HEK293 (cell line): ENCODE data around the gene COL12A1.

Experiments
- KLF1 ChIP-seq: fragments of 450-650 bp; formaldehyde crosslinking; IDR thresholded peaks from 2 replicates; pipeline ENCODE4 v1.5.1; 2016; ENCODE audit warnings: missing biosample characterization, missing genetic modification characterization
- SP2 ChIP-seq: fragments of 450-650 bp; formaldehyde crosslinking; IDR thresholded peaks from 2 replicates; pipeline ENCODE4 v1.5.1; 2016; ENCODE audit warnings: missing biosample characterization, missing genetic modification characterization
- ZFP69B ChIP-seq: fragments of 450-650 bp; formaldehyde crosslinking; IDR thresholded peaks from 2 replicates; pipeline ENCODE4 v1.5.1; 2016; ENCODE audit warnings: missing biosample characterization, missing genetic modification characterization
- ZNF335 ChIP-seq: fragments of 450-650 bp; formaldehyde crosslinking; conservative IDR thresholded peaks from 2 replicates; pipeline ENCODE4 v1.5.1; 2016; ENCODE audit warnings: missing biosample characterization, missing genetic modification characterization
- ZNF549 ChIP-seq: fragments of 450-650 bp; IDR thresholded peaks from 2 replicates; pipeline ENCODE4 v1.5.1; 2018; ENCODE audit warnings: missing biosample characterization, missing genetic modification characterization, mild to moderate bottlenecking, inconsistent platforms, moderate library complexity
- TF ChIP-seq, protein P1 (sequence below): fragments of 450-650 bp; formaldehyde crosslinking; IDR thresholded peaks from 2 replicates; pipeline ENCODE4; 2016; ENCODE audit warnings: missing biosample characterization, missing genetic modification characterization
- TF ChIP-seq, protein P2 (sequence below): fragments of 450-650 bp; formaldehyde crosslinking; IDR thresholded peaks from 2 replicates; pipeline ENCODE4 v1.5.1; 2016; ENCODE audit warnings: missing biosample characterization, missing genetic modification characterization

GRCh38 chr6:75081921-75082320, 123.9 kb downstream of the COL12A1 start:
- TF ChIP-seq, protein P1, sequence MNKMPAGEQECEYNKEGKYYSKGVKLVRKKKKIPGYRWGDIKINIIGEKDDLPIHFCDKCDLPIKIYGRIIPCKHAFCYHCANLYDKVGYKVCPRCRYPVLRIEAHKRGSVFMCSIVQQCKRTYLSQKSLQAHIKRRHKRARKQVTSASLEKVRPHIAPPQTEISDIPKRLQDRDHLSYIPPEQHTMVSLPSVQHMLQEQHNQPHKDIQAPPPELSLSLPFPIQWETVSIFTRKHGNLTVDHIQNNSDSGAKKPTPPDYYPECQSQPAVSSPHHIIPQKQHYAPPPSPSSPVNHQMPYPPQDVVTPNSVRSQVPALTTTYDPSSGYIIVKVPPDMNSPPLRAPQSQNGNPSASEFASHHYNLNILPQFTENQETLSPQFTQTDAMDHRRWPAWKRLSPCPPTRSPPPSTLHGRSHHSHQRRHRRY (tag by site-specific recombination), result no peak
- TF ChIP-seq, protein P2, sequence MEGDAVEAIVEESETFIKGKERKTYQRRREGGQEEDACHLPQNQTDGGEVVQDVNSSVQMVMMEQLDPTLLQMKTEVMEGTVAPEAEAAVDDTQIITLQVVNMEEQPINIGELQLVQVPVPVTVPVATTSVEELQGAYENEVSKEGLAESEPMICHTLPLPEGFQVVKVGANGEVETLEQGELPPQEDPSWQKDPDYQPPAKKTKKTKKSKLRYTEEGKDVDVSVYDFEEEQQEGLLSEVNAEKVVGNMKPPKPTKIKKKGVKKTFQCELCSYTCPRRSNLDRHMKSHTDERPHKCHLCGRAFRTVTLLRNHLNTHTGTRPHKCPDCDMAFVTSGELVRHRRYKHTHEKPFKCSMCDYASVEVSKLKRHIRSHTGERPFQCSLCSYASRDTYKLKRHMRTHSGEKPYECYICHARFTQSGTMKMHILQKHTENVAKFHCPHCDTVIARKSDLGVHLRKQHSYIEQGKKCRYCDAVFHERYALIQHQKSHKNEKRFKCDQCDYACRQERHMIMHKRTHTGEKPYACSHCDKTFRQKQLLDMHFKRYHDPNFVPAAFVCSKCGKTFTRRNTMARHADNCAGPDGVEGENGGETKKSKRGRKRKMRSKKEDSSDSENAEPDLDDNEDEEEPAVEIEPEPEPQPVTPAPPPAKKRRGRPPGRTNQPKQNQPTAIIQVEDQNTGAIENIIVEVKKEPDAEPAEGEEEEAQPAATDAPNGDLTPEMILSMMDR (tag by site-specific recombination), result no peak
- no peak for TF ChIP-seq ZFP69B (tag by site-specific recombination)
- TF ChIP-seq ZNF549 (tag by site-specific recombination), result no peak
- TF ChIP-seq KLF1 (tag by site-specific recombination), result no peak
- no peak for TF ChIP-seq ZNF335 (tag by site-specific recombination)
- TF ChIP-seq SP2 (tag by site-specific recombination), result no peak
